HepG2 (cell line): ENCODE data around the gene SDK1. TPM values are rescaled to one million over a fixed set of nuclear protein-coding genes. Genes with fewer than 3 reads are reported as not detected.
A peak's percentile ranks its signal among the peaks of the same experiment; 100 is the strongest.

Source experiments
- ATAC-seq: fragments of 200-7000 bp; cut with Tn5 transposase; 3 replicates; pipeline ENCODE4 v1.9.1; 2020; ENCODE audit warnings: mild to moderate bottlenecking, moderate library complexity
- BruUV-seq: library from RNA; stranded (reverse); fragments of 400-500 nt; replicated peaks from 2 replicates; lab custom pipeline; 2021; lab: Mats Ljungman, UMichigan
- CTCF ChIA-PET: fragments of 300-600 bp; formaldehyde crosslinking; extraction: SDS; loops from one replicate; lab custom pipeline; 2021; ENCODE audit warnings: low total read pairs, inconsistent platforms, low intra/inter-chr PET ratio; lab: Yijun Ruan, JAX
- POLR2A ChIA-PET: fragments of 350-600 bp; sonication (Branson Sonifier 250); formaldehyde crosslinking; loops from one replicate; lab custom pipeline; 2020; ENCODE audit warnings: antibody characterized with exemption, inconsistent platforms; lab: Yijun Ruan, JAX
- DNase-seq: peaks from one replicate; pipeline ENCODE4 v3.0.0-alpha.2; 2015; ENCODE audit warnings: low spot score
- FAIRE-seq: peaks from 3 replicates; lab custom pipeline; 2011; peaks lifted over from hg19 to GRCh38; lab: Jason Lieb, UNC
- H2AFZ ChIP-seq: one replicate; pipeline ENCODE4 v1.6.1; 2011; ENCODE audit warnings: low read length, inconsistent platforms
- H3K27ac ChIP-seq: fragments of 300-600 bp; 3 replicates; pipeline ENCODE4 v1.8.0; 2011; ENCODE audit warnings: mixed run types, mild to moderate bottlenecking, mixed read lengths, low read length, inconsistent platforms; ENCODE audit not compliant: insufficient read depth; ENCODE audit errors: extremely low read length
- H3K27me3 ChIP-seq, 2 experiments: fragments of 200-600 bp in 1 of 2; 2 replicates in 1 of 2; 3 replicates in 1 of 2; pipeline versions ENCODE4 v1.6.0 to v1.8.0; 2011; ENCODE audit warnings: low read length in 2 of 2, mild to moderate bottlenecking in 2 of 2, moderate library complexity in 2 of 2, inconsistent platforms in 1 of 2; ENCODE audit not compliant: insufficient read depth in 2 of 2, control insufficient read depth in 1 of 2
- H3K36me3 ChIP-seq, 2 experiments: fragments of 200-600 bp in 1 of 2; replicated peaks in 1 of 2; 2 replicates in 1 of 2; 3 replicates in 1 of 2; pipeline versions ENCODE4 v1.5.1 to v1.8.0; 2011; ENCODE audit warnings: low read length in 2 of 2, inconsistent platforms in 1 of 2; ENCODE audit not compliant: insufficient read depth in 2 of 2, control insufficient read depth in 1 of 2
- H3K4me1 ChIP-seq: 2 replicates; pipeline ENCODE4 v1.5.1; 2012; ENCODE audit warnings: low read length, inconsistent platforms; ENCODE audit not compliant: insufficient read depth
- H3K4me2 ChIP-seq: 2 replicates; pipeline ENCODE4 v1.6.0; 2011; ENCODE audit warnings: low read depth, low read length, inconsistent platforms
- H3K4me3 ChIP-seq, 3 experiments: fragments of 200-600 bp in 1 of 3; sonication (generic), shearing (Covaris generic) in 1 of 3; replicated peaks in 1 of 3; 2 replicates each; pipeline ENCODE4 v1.5.1; 2011 to 2016; ENCODE audit warnings: low read length in 3 of 3, inconsistent platforms in 2 of 3, low read depth in 2 of 3, mild to moderate bottlenecking in 2 of 3, control low read depth in 1 of 3, mixed read lengths in 1 of 3; ENCODE audit not compliant: insufficient read depth in 1 of 3
- H3K79me2 ChIP-seq: one replicate; pipeline ENCODE4 v1.6.1; 2011; ENCODE audit warnings: low read length, inconsistent platforms; ENCODE audit not compliant: insufficient read depth
- H3K9ac ChIP-seq: 2 replicates; pipeline ENCODE4 v1.6.0; 2011; ENCODE audit warnings: mild to moderate bottlenecking, low read depth, low read length, inconsistent platforms; ENCODE audit not compliant: insufficient read depth
- H3K9me3 ChIP-seq: 2 replicates; pipeline ENCODE4 v1.5.1; 2012; ENCODE audit warnings: mild to moderate bottlenecking, low read length
- H4K20me1 ChIP-seq: 2 replicates; pipeline ENCODE4 v1.6.0; 2011; ENCODE audit warnings: inconsistent platforms, mild to moderate bottlenecking, low read length, moderate library complexity; ENCODE audit not compliant: insufficient read depth
- MEF2D ChIP-seq: sonication (generic); formaldehyde crosslinking; IDR thresholded peaks from 2 replicates; pipeline ENCODE4 v1.5.1; 2020; ENCODE audit warnings: mild to moderate bottlenecking, missing genetic modification reagents
- MXI1 ChIP-seq: IDR thresholded peaks from 3 replicates; pipeline ENCODE4 v1.6.1; 2012; ENCODE audit warnings: low read depth, low read length, inconsistent platforms, borderline replicate concordance
- PAX8 ChIP-seq: sonication (generic); formaldehyde crosslinking; IDR thresholded peaks from 2 replicates; pipeline ENCODE4 v1.8.0; 2022; ENCODE audit warnings: mild to moderate bottlenecking, missing genetic modification reagents, borderline replicate concordance
- PPARG ChIP-seq: conservative IDR thresholded peaks from 2 replicates; pipeline ENCODE4 v1.6.1; 2016; ENCODE audit warnings: missing biosample characterization, missing genetic modification reagents
- TEF ChIP-seq: sonication (generic); formaldehyde crosslinking; IDR thresholded peaks from 2 replicates; pipeline ENCODE4 v1.5.0; 2020; ENCODE audit warnings: missing genetic modification reagents
- ZIK1 ChIP-seq: sonication (generic); formaldehyde crosslinking; IDR thresholded peaks from 2 replicates; pipeline ENCODE4 v1.5.0; 2020; ENCODE audit warnings: mild to moderate bottlenecking, low read depth, missing genetic modification reagents, borderline replicate concordance
- ZNF296 ChIP-seq: sonication (generic); formaldehyde crosslinking; conservative IDR thresholded peaks from 2 replicates; pipeline ENCODE4 v1.5.0; 2020; ENCODE audit warnings: mild to moderate bottlenecking, missing genetic modification reagents
- ZNF329 ChIP-seq: sonication (generic); formaldehyde crosslinking; IDR thresholded peaks from 2 replicates; pipeline ENCODE4 v1.9.0; 2021; ENCODE audit warnings: low read depth, mild to moderate bottlenecking, missing genetic modification reagents
- ZNF577 ChIP-seq: sonication (generic); formaldehyde crosslinking; IDR thresholded peaks from 2 replicates; pipeline ENCODE4 v1.4.0; 2020; ENCODE audit warnings: mild to moderate bottlenecking, low read depth, missing genetic modification reagents, borderline replicate concordance
- ZNF747 ChIP-seq: sonication (generic); formaldehyde crosslinking; IDR thresholded peaks from 2 replicates; pipeline ENCODE4 v1.8.1; 2023; ENCODE audit warnings: missing genetic modification reagents, mild to moderate bottlenecking, borderline replicate concordance
- ZNF841 ChIP-seq: sonication (generic); formaldehyde crosslinking; IDR thresholded peaks from 2 replicates; pipeline ENCODE4 v1.8.1; 2023; ENCODE audit warnings: missing genetic modification reagents, borderline replicate concordance
- ZNF879 ChIP-seq: sonication (generic); formaldehyde crosslinking; IDR thresholded peaks from 2 replicates; pipeline ENCODE4 v1.8.1; 2023; ENCODE audit warnings: missing genetic modification reagents
- WGBS: methylation state at CpG from one replicate; pipeline ENCODE4 v1.1.6; 2017; ENCODE audit warnings: low lambda C conversion rate; 5-methylcytosine and 5-hydroxymethylcytosine counted together
- in situ Hi-C: cut with HindIII; loops from 2 replicates; pipeline ENCODE4 v1.10.0; 2017; ENCODE audit warnings: low pct_unique_long_range_greater_than_20kb; ENCODE audit not compliant: extremely low pct_ligation_motif_present
- intact Hi-C: fragments of 100-400 bp; cut with micrococcal nuclease; formaldehyde crosslinking; loops from one replicate; pipeline ENCODE4 v1.10.0; 2022; ENCODE audit not compliant: unreplicated experiment
- polyA plus RNA-seq, 8 experiments: library from polyadenylated mRNA; depleted of rRNA in 3 of 8; stranded (reverse) in 7 of 8; unstranded in 1 of 8; fragments of >200 nt; fragmentation: Illumina TruSeq in 4 of 8; extraction: Trizol in 4 of 8; gene quantifications; 2 replicates each; pipeline versions ENCODE4 v1.2.1 to v1.2.3, GENCODE V29; 2011 to 2016; ENCODE audit warnings: low read depth in 4 of 8, missing spikeins in 1 of 8, mixed read lengths in 1 of 8; ENCODE audit not compliant: insufficient read depth in 1 of 8
- total RNA-seq, 5 experiments: library from RNA; depleted of rRNA; stranded (reverse); fragments of >200 nt; fragmentation: Illumina TruSeq; extraction: Trizol; gene quantifications; 2 replicates each; pipeline ENCODE4 v1.2.3, GENCODE V29; 2016; ENCODE audit warnings: low read depth in 1 of 5
- TF ChIP-seq, protein P1 (sequence below), 2 experiments: fragments of 450-650 bp in 1 of 2; sonication (generic) in 1 of 2; formaldehyde crosslinking in 1 of 2; IDR thresholded peaks; 2 replicates each; pipeline versions ENCODE4 v1.6.1 to v1.8.0; 2016 to 2022; ENCODE audit warnings: antibody characterized with exemption in 1 of 2, mild to moderate bottlenecking in 1 of 2, missing genetic modification reagents in 1 of 2

SDK1 gene
- total and polyA plus RNA-seq, 2 of the 13 experiments (the other 11 are each of a cell fraction or from before 2014, with no cell fraction given), result 0.35 to 2.4 TPM

DNA sequence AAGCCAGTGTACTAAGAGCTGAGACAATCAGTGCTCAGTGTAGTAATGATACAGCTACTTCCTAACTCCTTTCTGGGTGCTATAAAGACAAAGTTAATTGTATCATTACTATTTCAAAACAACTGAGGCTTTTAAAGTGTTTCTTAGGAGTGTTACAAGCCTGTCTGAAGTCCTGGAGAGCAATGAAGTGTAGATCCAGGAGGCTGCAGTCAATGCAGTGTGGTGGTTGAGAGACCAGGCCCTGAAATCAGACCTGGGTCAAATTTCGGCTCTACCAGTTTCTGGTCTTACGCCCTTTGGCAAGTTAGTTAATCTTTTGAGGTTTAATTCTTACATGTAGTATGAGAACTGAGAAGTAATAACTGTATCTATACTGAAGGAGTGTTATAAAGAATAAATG is 387.0 kb downstream of the SDK1 start:
- no peaks in the 10 kb centered on the region for H3K27me3 ChIP-seq
- POLR2A ChIA-PET, result no interaction called here
- no TSS peak for BruUV-seq

GRCh38 chr7:3688842-3689241 is 387.8 kb downstream of the SDK1 start:
- intact Hi-C loops, result no loop called here
- Histone ChIP-seq H3K4me1 (peaks cover 18% of the 10 kb centered on the region), H3K79me2 (no peaks in the 10 kb centered on the region), H3K9me3 (no peaks in the 10 kb centered on the region), H3K9ac (no peak overlapping the region), H3K27ac (no peak overlapping the region), H4K20me1 (no peaks in the 10 kb centered on the region), H3K36me3 (no peaks in the 10 kb centered on the region), H3K4me2 (no peak overlapping the region), H2AFZ (no peak overlapping the region), H3K4me3 (no peak overlapping the region), H3K27me3 (no peaks in the 10 kb centered on the region)
- ATAC-seq, result no peak
- POLR2A ChIA-PET, result no interaction called here
- no peak for FAIRE-seq
- no TSS peak for BruUV-seq
- in situ Hi-C loops, result no loop called here
- no peak for DNase-seq
- CTCF ChIA-PET, result no interaction called here
- WGBS, result 77% methylated on average over 3 of the region's 3 CpGs
- TF ChIP-seq ZNF879 (CRISPR knock-in tag) (no peak), MEF2D (CRISPR knock-in tag) (no peak)
- TF ChIP-seq, protein P1, sequence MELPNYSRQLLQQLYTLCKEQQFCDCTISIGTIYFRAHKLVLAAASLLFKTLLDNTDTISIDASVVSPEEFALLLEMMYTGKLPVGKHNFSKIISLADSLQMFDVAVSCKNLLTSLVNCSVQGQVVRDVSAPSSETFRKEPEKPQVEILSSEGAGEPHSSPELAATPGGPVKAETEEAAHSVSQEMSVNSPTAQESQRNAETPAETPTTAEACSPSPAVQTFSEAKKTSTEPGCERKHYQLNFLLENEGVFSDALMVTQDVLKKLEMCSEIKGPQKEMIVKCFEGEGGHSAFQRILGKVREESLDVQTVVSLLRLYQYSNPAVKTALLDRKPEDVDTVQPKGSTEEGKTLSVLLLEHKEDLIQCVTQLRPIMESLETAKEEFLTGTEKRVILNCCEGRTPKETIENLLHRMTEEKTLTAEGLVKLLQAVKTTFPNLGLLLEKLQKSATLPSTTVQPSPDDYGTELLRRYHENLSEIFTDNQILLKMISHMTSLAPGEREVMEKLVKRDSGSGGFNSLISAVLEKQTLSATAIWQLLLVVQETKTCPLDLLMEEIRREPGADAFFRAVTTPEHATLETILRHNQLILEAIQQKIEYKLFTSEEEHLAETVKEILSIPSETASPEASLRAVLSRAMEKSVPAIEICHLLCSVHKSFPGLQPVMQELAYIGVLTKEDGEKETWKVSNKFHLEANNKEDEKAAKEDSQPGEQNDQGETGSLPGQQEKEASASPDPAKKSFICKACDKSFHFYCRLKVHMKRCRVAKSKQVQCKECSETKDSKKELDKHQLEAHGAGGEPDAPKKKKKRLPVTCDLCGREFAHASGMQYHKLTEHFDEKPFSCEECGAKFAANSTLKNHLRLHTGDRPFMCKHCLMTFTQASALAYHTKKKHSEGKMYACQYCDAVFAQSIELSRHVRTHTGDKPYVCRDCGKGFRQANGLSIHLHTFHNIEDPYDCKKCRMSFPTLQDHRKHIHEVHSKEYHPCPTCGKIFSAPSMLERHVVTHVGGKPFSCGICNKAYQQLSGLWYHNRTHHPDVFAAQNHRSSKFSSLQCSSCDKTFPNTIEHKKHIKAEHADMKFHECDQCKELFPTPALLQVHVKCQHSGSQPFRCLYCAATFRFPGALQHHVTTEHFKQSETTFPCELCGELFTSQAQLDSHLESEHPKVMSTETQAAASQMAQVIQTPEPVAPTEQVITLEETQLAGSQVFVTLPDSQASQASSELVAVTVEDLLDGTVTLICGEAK (IDR thresholded peaks at IDR 0.05), result no peak
- TF ChIP-seq, protein P1 (CRISPR knock-in tag; IDR thresholded peaks at IDR 0.05), result peak; percentile 57; the same call in 1 of the 2 replicates

More for the DNA sequence above, 387.0 kb downstream of the SDK1 start:
- H3K27ac ChIP-seq, result no peak overlapping the region
- no peaks in the 10 kb centered on the region for H4K20me1 ChIP-seq
- H3K36me3 ChIP-seq, result no peaks in the 10 kb centered on the region
- H3K9ac ChIP-seq, result no peak overlapping the region
- no peak overlapping the region for H3K4me2 ChIP-seq
- H3K79me2 ChIP-seq, result no peaks in the 10 kb centered on the region
- H3K4me3 ChIP-seq, result no peak overlapping the region
- H3K4me1 ChIP-seq, result peaks cover 26% of the 10 kb centered on the region
- no peak for TF ChIP-seq ZNF747 (CRISPR knock-in tag)
- no peak for TF ChIP-seq ZNF577
- TF ChIP-seq ZNF296 (CRISPR knock-in tag), result no peak
- no peak for TF ChIP-seq PPARG (CRISPR knock-in tag)
- no peak for TF ChIP-seq PAX8 (CRISPR knock-in tag)
- no peak for TF ChIP-seq ZIK1 (CRISPR knock-in tag)
- no peak for TF ChIP-seq TEF (CRISPR knock-in tag)
- no peak for TF ChIP-seq ZNF841 (CRISPR knock-in tag)
- TF ChIP-seq ZNF329 (CRISPR knock-in tag), result no peak
- no peak for TF ChIP-seq MXI1
- ATAC-seq (no peak), DNase-seq (no peak), FAIRE-seq (no peak)
- in situ Hi-C loops (no loop called here), intact Hi-C loops (no loop called here)
- H2AFZ ChIP-seq, result no peak overlapping the region
- CTCF ChIA-PET, result no interaction called here
- H3K9me3 ChIP-seq, result no peaks in the 10 kb centered on the region
- WGBS, result 46% methylated on average over 2 of the region's 2 CpGs
